GM12878 (cell line): ENCODE measurements around the gene NMB. TPM values are rescaled to one million over a fixed set of nuclear protein-coding genes. Genes with fewer than 3 reads are reported as not detected.

ENCODE experiments used
- ATAC-seq: fragments of 200-7000 bp; cut with Tn5 transposase; 3 replicates; pipeline ENCODE4 v1.9.1; 2020; ENCODE audit warnings: mild to moderate bottlenecking, moderate library complexity
- BruUV-seq: library from RNA; stranded (reverse); fragments of 400-500 nt; replicated peaks from 2 replicates; lab custom pipeline; 2021; lab: Mats Ljungman, UMichigan
- CTCF ChIA-PET: fragments of 300-600 bp; sonication (Branson Sonifier 250); formaldehyde crosslinking; extraction: SDS; loops from one replicate; lab custom pipeline; 2021; ENCODE audit warnings: inconsistent platforms; lab: Yijun Ruan, JAX
- POLR2A ChIA-PET: fragments of 350-600 bp; formaldehyde crosslinking; extraction: SDS; loops from one replicate; lab custom pipeline; 2021; ENCODE audit warnings: inconsistent platforms; lab: Charles Lee
- RAD21 ChIA-PET: fragments of 300-600 bp; sonication (Branson Sonifier 250); formaldehyde crosslinking; loops from one replicate; lab custom pipeline; 2023; ENCODE audit warnings: antibody characterized with exemption; ENCODE audit not compliant: unreplicated experiment; lab: Charles Lee
- SMC1A ChIA-PET: fragments of 300-600 bp; sonication (Branson Sonifier 250); formaldehyde crosslinking; loops from one replicate; lab custom pipeline; 2023; ENCODE audit not compliant: unreplicated experiment, uncharacterized antibody; lab: Charles Lee
- DNase-seq: peaks from one replicate; pipeline ENCODE4 v3.0.0-alpha.2; 2011; ENCODE audit warnings: low read depth, low spot score
- FAIRE-seq: peaks from 3 replicates; lab custom pipeline; 2011; peaks lifted over from hg19 to GRCh38; lab: Jason Lieb, UNC
- H2AFZ ChIP-seq: 2 replicates; pipeline ENCODE4 v1.6.0; 2011; ENCODE audit warnings: low read depth, low read length, control low read depth; ENCODE audit not compliant: control insufficient read depth
- H3K27ac ChIP-seq: 2 replicates; pipeline ENCODE4 v1.5.1; 2011; ENCODE audit warnings: control low read depth; ENCODE audit not compliant: control insufficient read depth, insufficient read depth
- H3K27me3 ChIP-seq, 2 experiments: replicated peaks in 1 of 2; 2 replicates each; pipeline versions ENCODE4 v1.6.0 to v1.6.1; 2011; ENCODE audit warnings: low read length in 1 of 2; ENCODE audit not compliant: control insufficient read depth in 2 of 2, insufficient read depth in 2 of 2
- H3K36me3 ChIP-seq, 2 experiments: 2 replicates each; pipeline ENCODE4 v1.5.1; 2011; ENCODE audit warnings: low read length in 1 of 2; ENCODE audit not compliant: control insufficient read depth in 2 of 2, insufficient read depth in 2 of 2
- H3K4me1 ChIP-seq: 2 replicates; pipeline ENCODE4 v1.6.1; 2011; ENCODE audit warnings: mild to moderate bottlenecking, low read length, moderate library complexity, mixed read lengths; ENCODE audit not compliant: control insufficient read depth, insufficient read depth
- H3K4me2 ChIP-seq: 2 replicates; pipeline ENCODE4 v1.6.0; 2011; ENCODE audit warnings: control low read depth; ENCODE audit not compliant: control insufficient read depth, insufficient read depth
- H3K4me3 ChIP-seq: fragments of 200-600 bp; sonication (generic); 2 replicates; pipeline ENCODE4 v1.5.1; 2016
- H3K79me2 ChIP-seq: 2 replicates; pipeline ENCODE4 v1.6.0; 2011; ENCODE audit warnings: low read length; ENCODE audit not compliant: control insufficient read depth, insufficient read depth
- H3K9ac ChIP-seq: 2 replicates; pipeline ENCODE4 v1.8.0; 2011; ENCODE audit warnings: low read length, control low read depth, mixed read lengths; ENCODE audit not compliant: control insufficient read depth, insufficient read depth
- H3K9me3 ChIP-seq: replicated peaks from 3 replicates; pipeline ENCODE4 v1.5.1; 2011; ENCODE audit warnings: mild to moderate bottlenecking, low read length; ENCODE audit not compliant: control insufficient read depth, insufficient read depth
- H4K20me1 ChIP-seq: 2 replicates; pipeline ENCODE4 v1.6.0; 2011; ENCODE audit not compliant: control insufficient read depth, insufficient read depth
- ATF7 ChIP-seq: fragments of 450-650 bp; IDR thresholded peaks from 2 replicates; pipeline ENCODE4 v1.6.1; 2016; ENCODE audit warnings: low read depth, mild to moderate bottlenecking
- DPF2 ChIP-seq: fragments of 450-650 bp; IDR thresholded peaks from 2 replicates; pipeline ENCODE4 v1.6.1; 2017; ENCODE audit warnings: mild to moderate bottlenecking
- IRF5 ChIP-seq: fragments of 450-650 bp; IDR thresholded peaks from 2 replicates; pipeline ENCODE4 v1.6.1; 2017; ENCODE audit warnings: borderline replicate concordance
- JUNB ChIP-seq: IDR thresholded peaks from 2 replicates; pipeline ENCODE4 v1.6.1; 2016; ENCODE audit warnings: antibody characterized with exemption, mild to moderate bottlenecking
- MEF2A ChIP-seq: IDR thresholded peaks from 2 replicates; pipeline ENCODE4 v1.6.1; 2011; ENCODE audit warnings: low read depth, mild to moderate bottlenecking, low read length, moderate library complexity; ENCODE audit not compliant: insufficient read depth
- MYC ChIP-seq: IDR thresholded peaks from 2 replicates; pipeline ENCODE4 v1.6.1; 2011; ENCODE audit warnings: mild to moderate bottlenecking, low read length, moderate library complexity, inconsistent platforms; ENCODE audit not compliant: insufficient read depth, insufficient replicate concordance, insufficient read length, severe bottlenecking
- POLR2AphosphoS5 ChIP-seq: IDR thresholded peaks from 2 replicates; pipeline ENCODE4 v1.6.1; 2011; ENCODE audit warnings: mild to moderate bottlenecking, low read length, inconsistent platforms
- RB1 ChIP-seq: fragments of 450-650 bp; formaldehyde crosslinking; IDR thresholded peaks from 2 replicates; pipeline ENCODE4 v1.6.1; 2017; ENCODE audit warnings: mild to moderate bottlenecking, borderline replicate concordance
- RCOR1 ChIP-seq: conservative IDR thresholded peaks from 2 replicates; pipeline ENCODE4 v1.6.1; 2012; ENCODE audit warnings: low read depth, low read length, improper control_type of control experiment
- RELB ChIP-seq: fragments of 450-650 bp; IDR thresholded peaks from 2 replicates; pipeline ENCODE4 v1.6.1; 2017; ENCODE audit warnings: low read depth, mild to moderate bottlenecking, moderate library complexity
- SIN3A ChIP-seq: IDR thresholded peaks from 2 replicates; pipeline ENCODE4 v1.6.1; 2012; ENCODE audit warnings: low read depth, low read length, improper control_type of control experiment
- SUPT20H ChIP-seq: IDR thresholded peaks from 2 replicates; pipeline ENCODE4 v1.6.1; 2011; ENCODE audit warnings: low read depth, mild to moderate bottlenecking, low read length, moderate library complexity, borderline replicate concordance; ENCODE audit not compliant: control insufficient read depth
- WGBS: methylation state at CpG from one replicate; pipeline ENCODE4 v1.1.6; 2016; ENCODE audit warnings: low lambda C conversion rate; ENCODE audit not compliant: insufficient replicate concordance, insufficient coverage; ENCODE audit errors: missing lambda C conversion rate; 5-methylcytosine and 5-hydroxymethylcytosine counted together
- in situ Hi-C: fragments of 300-500 bp; cut with MboI; formaldehyde crosslinking; loops from 9 replicates; pipeline ENCODE4 v1.14.3; 2018; ENCODE audit warnings: mixed read lengths
- intact Hi-C: fragments of 100-400 bp; cut with micrococcal nuclease; formaldehyde crosslinking; loops from one replicate; pipeline ENCODE4 v1.14.2; 2022; ENCODE audit not compliant: unreplicated experiment
- polyA plus RNA-seq, 11 experiments: library from polyadenylated mRNA; depleted of rRNA in 4 of 11; unstranded in 6 of 11; stranded (reverse) in 5 of 11; fragments of >200 nt; fragmentation: Nextera tagmentation in 4 of 11; fragmentation: Illumina TruSeq in 1 of 11; extraction: Ambion mirVana in 4 of 11; extraction: Trizol in 1 of 11; gene quantifications; 1 replicate in 1 of 11; 2 replicates in 10 of 11; pipeline versions ENCODE4 v1.2.1 to v1.2.3, GENCODE V29; 2011 to 2016; ENCODE audit warnings: inconsistent platforms in 2 of 11, missing spikeins in 2 of 11, low read depth in 1 of 11
- total RNA-seq, 4 experiments: library from RNA; depleted of rRNA in 3 of 4; stranded (reverse); fragments of >200 nt in 3 of 4; fragmentation: Illumina TruSeq in 1 of 4; extraction: Trizol in 1 of 4; gene quantifications; 2 replicates each; pipeline versions ENCODE4 v1.2.1 to v1.2.3, GENCODE V29; 2013 to 2021

NMB gene
- total and polyA plus RNA-seq, 10 of the 15 experiments (the other 5 are each of a cell fraction or from before 2014, with no cell fraction given), result 0.32 to 4.1 (median 1.6) TPM

- POLR2A ChIA-PET, result no interaction called here
These were observed 3.0 kb upstream of the NMB start for GRCh38 chr15:84661001-84661400.

More at GRCh38 chr15:84661001-84661400, 3.0 kb upstream of the NMB start:
- TF ChIP-seq MYC (no peak), IRF5 (no peak), POLR2AphosphoS5 (no peak), RB1 (no peak), RELB (no peak), JUNB (no peak), DPF2 (no peak), MEF2A (no peak), ATF7 (no peak), RCOR1 (no peak), SUPT20H (no peak), SIN3A (no peak)
- Histone ChIP-seq H3K9ac (no peak overlapping the region), H3K4me1 (peaks cover 16% of the 10 kb centered on the region), H3K27me3 (no peaks in the 10 kb centered on the region), H3K9me3 (no peaks in the 10 kb centered on the region), H4K20me1 (no peaks in the 10 kb centered on the region), H3K4me3 (no peak overlapping the region), H3K27ac (no peak overlapping the region), H2AFZ (no peak overlapping the region), H3K4me2 (no peak overlapping the region), H3K36me3 (peaks cover 0 to 10% of the 10 kb centered on the region in 2 experiments; a peak in 2 of 4 replicates), H3K79me2 (no peaks in the 10 kb centered on the region)
- WGBS, result 94% methylated on average over 9 of the region's 10 CpGs
- no TSS peak for BruUV-seq
- ChIA-PET SMC1A (interaction anchor here (0.8 kb wide), 1 partner anchor 30 kb away, joined by 3 read pairs; no protein-coding TSS in a partner anchor), CTCF (interaction anchor here (1.4 to 7.6 kb wide), 2 partner anchors 54 to 62 kb away, joined by 3 to 52 read pairs; partner anchors contain the start of gene ZSCAN2), RAD21 (no interaction called here)
- intact Hi-C loops, result no loop called here
- FAIRE-seq (no peak), DNase-seq (no peak), ATAC-seq (no peak)
- in situ Hi-C loops, result no loop called here
